Stomach (tissue), 9 donors: ENCODE data around the gene GVQW3. TPM values are rescaled to one million over a fixed set of nuclear protein-coding genes. Genes with fewer than 3 reads are reported as not detected.

Source experiments
- DNase-seq, 2 donors: peaks; one replicate each; pipeline versions ENCODE4 v3.0.0 to v3.0.0-alpha.2; 2013 to 2019
- H3K27ac ChIP-seq, 5 donors: fragments of 200-600 bp in 4 of 5; sonication (generic) in 4 of 5; one replicate each; pipeline ENCODE4 v1.5.1; 2013 to 2019; ENCODE audit warnings: mild to moderate bottlenecking in 1 of 5, moderate library complexity in 1 of 5
- H3K27me3 ChIP-seq, 3 donors: fragments of 200-600 bp; sonication (generic); one replicate each; pipeline ENCODE4 v1.5.1; 2017 to 2019; ENCODE audit warnings: mixed run types in 1 of 3
- H3K36me3 ChIP-seq, 4 donors: fragments of 200-600 bp; sonication (generic); 1 replicate in 3 of 4; 2 replicates in 1 of 4; pipeline ENCODE4 v1.5.1; 2016 to 2019
- H3K4me1 ChIP-seq, 4 donors: fragments of 200-600 bp; sonication (generic); one replicate each; pipeline ENCODE4 v1.5.1; 2016 to 2019
- H3K4me3 ChIP-seq, 4 donors: fragments of 200-600 bp; sonication (generic) in 3 of 4; one replicate each; pipeline ENCODE4 v1.5.1; 2016 to 2019; ENCODE audit warnings: mild to moderate bottlenecking in 1 of 4
- H3K9me3 ChIP-seq, 4 donors: fragments of 200-600 bp; sonication (generic); one replicate each; pipeline ENCODE4 v1.5.1; 2016 to 2019
- CTCF ChIP-seq, 7 experiments: fragments of 450-650 bp in 4 of 7; fragments of 200-600 bp in 3 of 7; sonication (generic) in 3 of 7; IDR thresholded peaks; one replicate each; pipeline ENCODE4 v1.5.1; 2016 to 2019; ENCODE audit warnings: antibody characterized with exemption in 7 of 7, control low read depth in 2 of 7, mild to moderate bottlenecking in 1 of 7
- EP300 ChIP-seq: sonication (generic); formaldehyde crosslinking; IDR thresholded peaks from one replicate; pipeline ENCODE4 v1.6.1; 2017; ENCODE audit warnings: antibody characterized with exemption
- POLR2A ChIP-seq, 4 donors: fragments of 450-650 bp; IDR thresholded peaks; one replicate each; pipeline ENCODE4 v1.6.1; 2016; ENCODE audit warnings: antibody characterized with exemption in 4 of 4, control low read depth in 2 of 4, mild to moderate bottlenecking in 1 of 4, moderate library complexity in 1 of 4
- POLR2AphosphoS5 ChIP-seq, 3 donors: sonication (generic); formaldehyde crosslinking; IDR thresholded peaks; one replicate each; pipeline ENCODE4 v1.6.1; 2016; ENCODE audit warnings: antibody characterized with exemption in 3 of 3
- WGBS, 5 donors: extraction: QIAGEN DNeasy Blood & Tissue Kit in 3 of 5; methylation state at CpG; one replicate each; pipeline versions ENCODE4 v1.1.5 to v1.1.7; 2013 to 2018; 5-methylcytosine and 5-hydroxymethylcytosine counted together
- intact Hi-C: fragments of 100-400 bp; cut with DNase I; formaldehyde crosslinking; loops from one replicate; pipeline ENCODE4 v1.15.1; 2023; ENCODE audit warnings: low total_unique reads
- polyA plus RNA-seq, 3 donors: library from polyadenylated mRNA; stranded (reverse); fragments of 200-250 nt; gene quantifications; one replicate each; pipeline ENCODE4 v1.2.3, GENCODE V29; 2013
- total RNA-seq, 5 donors: library from RNA; depleted of rRNA; stranded (reverse); fragments of >200 nt; gene quantifications; one replicate each; pipeline versions ENCODE4 v1.1.0 to v1.2.3, GENCODE V29; 2014 to 2016
- donor health status: healthy with polysubstance abuse.
- donor health status: Bipolar disorder and iron deficiency.
- donor health status: healthy.

GVQW3 gene
- total and polyA plus RNA-seq, 8 donors, result 0.15 to 24.1 (median 2.0) TPM; not detected in 1

DNA sequence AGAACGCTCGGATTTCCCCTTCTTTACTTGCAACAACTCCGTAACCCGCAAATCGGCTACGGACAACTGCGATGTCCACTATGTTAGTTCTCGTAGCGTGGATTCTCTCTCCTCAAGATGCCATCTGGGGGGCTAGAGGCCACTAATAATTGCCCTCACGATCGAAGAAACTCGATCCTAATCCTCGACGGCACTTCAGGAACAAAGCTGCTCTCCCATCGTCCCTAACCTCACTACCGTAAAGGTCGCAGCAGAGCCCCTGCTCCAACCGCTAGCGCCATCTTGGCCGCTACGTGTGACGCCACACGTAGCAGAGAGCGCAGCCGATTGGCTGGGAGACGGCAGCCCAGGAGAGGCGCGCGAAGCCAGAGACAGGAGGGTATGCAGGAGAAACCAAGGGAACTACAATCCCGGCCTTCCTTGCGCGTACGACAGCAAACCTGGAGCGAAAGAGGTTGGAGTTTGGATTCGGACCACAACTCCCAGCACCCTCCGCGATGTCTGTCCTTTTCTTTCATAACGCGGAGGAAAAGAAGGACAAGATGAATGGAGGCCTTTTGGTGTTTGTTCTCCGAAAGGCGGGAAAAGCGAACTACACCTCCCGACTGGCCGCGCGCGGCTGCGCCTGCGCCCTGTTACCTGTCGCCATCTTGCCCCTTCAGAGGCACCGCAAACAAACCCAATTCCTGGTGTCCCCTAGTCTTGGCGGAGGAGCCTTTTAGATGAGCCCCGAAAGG, 63.4 kb downstream of the GVQW3 start, which contains the start of gene EMSY:
Gene EMSY (plus strand): TSS at position 635 of the 737 bp plus-strand sequence. CDS start 1,921 bp downstream, outside the sequence.
- 0 to 1% (median 0%) methylated on average over 38 to 53 of the region's 53 CpGs for WGBS, 5 donors
- Histone ChIP-seq H3K4me3 (peak within 1 kb of the TSS; percentile 88 to 98 (median 96)), H3K36me3 (peaks cover 0 to 26% (median 17%) of the 10 kb centered on the region in 4 donors), H3K4me1 (peaks cover 9 to 29% (median 25%) of the 10 kb centered on the region in 4 donors), H3K27me3 (no peaks in the 10 kb centered on the region), H3K27ac (peak within 1 kb of the TSS; percentile 84 to 93 (median 91)), H3K9me3 (no peaks in the 10 kb centered on the region)
- TF ChIP-seq POLR2AphosphoS5 (IDR thresholded peaks at IDR 0.05) (peak; percentile 89 to 100 (median 100)), CTCF (IDR thresholded peaks at IDR 0.05) (peak in 1 of 7 experiments; percentile 14), POLR2A (IDR thresholded peaks at IDR 0.05) (peak in 2 of 4 donors; percentile 91 to 98), EP300 (no peak)
- peak; percentile 96 to 100 for DNase-seq
- intact Hi-C loops, result loop anchor here (5.0 kb wide), 1 partner anchor 72 kb away; no protein-coding TSS in a partner anchor

- intact Hi-C loops, result loop anchor here (5.0 kb wide), 1 partner anchor 73 kb away; no protein-coding TSS in a partner anchor
- H3K27ac ChIP-seq, result peak overlapping the region; percentile 84 to 93 (median 91)
- H3K4me3 ChIP-seq, result peak overlapping the region; percentile 88 to 98 (median 96)
Observed at GRCh38 chr11:76445121-76446084, 64.3 kb downstream of the GVQW3 start.

GRCh38 chr11:76448506-76448905, 67.4 kb downstream of the GVQW3 start:
- H3K36me3 ChIP-seq, result peaks cover 0 to 63% (median 51%) of the 10 kb centered on the region in 4 donors
- WGBS, 5 donors, result 37 to 60% (median 49%) methylated on average over 2 of the region's 2 CpGs
- intact Hi-C loops, result loop anchor here (5.0 kb wide), 1 partner anchor 76 kb away; no protein-coding TSS in a partner anchor
- DNase-seq, result no peak
- no peak for TF ChIP-seq EP300
- TF ChIP-seq CTCF (IDR thresholded peaks at IDR 0.05), result no peak
- no peak for TF ChIP-seq POLR2AphosphoS5 (IDR thresholded peaks at IDR 0.05)
- TF ChIP-seq POLR2A (IDR thresholded peaks at IDR 0.05), result no peak
- H3K4me1 ChIP-seq, result peaks cover 8 to 17% (median 15%) of the 10 kb centered on the region in 4 donors
- no peaks in the 10 kb centered on the region for H3K27me3 ChIP-seq
- H3K4me3 ChIP-seq, result no peak overlapping the region
- no peaks in the 10 kb centered on the region for H3K9me3 ChIP-seq
- no peak overlapping the region for H3K27ac ChIP-seq

More at GRCh38 chr11:76445121-76446084, 64.3 kb downstream of the GVQW3 start:
- no peaks in the 10 kb centered on the region for H3K27me3 ChIP-seq
- WGBS, 5 donors, result 0 to 1% (median 0%) methylated on average over 24 to 56 of the region's 56 CpGs
- H3K9me3 ChIP-seq, result no peaks in the 10 kb centered on the region
- H3K36me3 ChIP-seq, result peaks cover 0 to 35% (median 23%) of the 10 kb centered on the region in 4 donors
- DNase-seq, result peak; percentile 66 to 93
- TF ChIP-seq POLR2AphosphoS5 (IDR thresholded peaks at IDR 0.05) (peak; percentile 25 to 68 (median 41)), EP300 (no peak)
- peaks cover 9 to 29% (median 25%) of the 10 kb centered on the region in 4 donors for H3K4me1 ChIP-seq

- Histone ChIP-seq H3K4me3 (no peak overlapping the region), H3K4me1 (peaks cover 0 to 9% (median 0%) of the 10 kb centered on the region in 4 donors), H3K9me3 (no peaks in the 10 kb centered on the region), H3K36me3 (peaks cover 0 to 83% (median 64%) of the 10 kb centered on the region in 4 donors), H3K27ac (no peak overlapping the region), H3K27me3 (no peaks in the 10 kb centered on the region)
- no peak for TF ChIP-seq EP300
- no peak for TF ChIP-seq CTCF (IDR thresholded peaks at IDR 0.05)
- no peak for TF ChIP-seq POLR2AphosphoS5 (IDR thresholded peaks at IDR 0.05)
- no peak for TF ChIP-seq POLR2A (IDR thresholded peaks at IDR 0.05)
- intact Hi-C loops, result no loop called here
- WGBS, 5 donors, result 82 to 95% (median 92%) methylated on average over 6 of the region's 6 CpGs
- DNase-seq, result no peak
Observed at GRCh38 chr11:76453248-76453647, 72.1 kb downstream of the GVQW3 start.
